BLaER1 treated with 17β-estradiol and CSF1 and Interleukin-3, amounts not matched to agents 10 nM and 100 nM (cell line): ENCODE measurements around the gene ANO8.
A peak's percentile ranks its signal among the peaks of the same experiment; 100 is the strongest.

ENCODE experiments used
- H3K27ac ChIP-seq, 11 experiments: shearing (Covaris generic); formaldehyde crosslinking; 2 replicates each; pipeline ENCODE4 v1.8.1; 2022
- H3K27me3 ChIP-seq, 11 experiments: shearing (Covaris generic); formaldehyde crosslinking; 2 replicates each; pipeline ENCODE4 v1.8.1; 2022
- H3K36me3 ChIP-seq, 11 experiments: shearing (Covaris generic); formaldehyde crosslinking; 2 replicates each; pipeline ENCODE4 v1.8.1; 2022
- H3K4me1 ChIP-seq, 10 experiments: shearing (Covaris generic); formaldehyde crosslinking; 2 replicates each; pipeline ENCODE4 v1.8.1; 2022
- H3K4me2 ChIP-seq, 11 experiments: shearing (Covaris generic); formaldehyde crosslinking; 2 replicates each; pipeline ENCODE4 v1.8.1; 2022
- H3K4me3 ChIP-seq, 10 experiments: shearing (Covaris generic); formaldehyde crosslinking; 2 replicates each; pipeline ENCODE4 v1.8.1; 2022
- H3K9ac ChIP-seq, 11 experiments: shearing (Covaris generic); formaldehyde crosslinking; 2 replicates each; pipeline ENCODE4 v1.8.1; 2022
- H3K9me3 ChIP-seq, 11 experiments: shearing (Covaris generic); formaldehyde crosslinking; replicated peaks in 1 of 11; 2 replicates each; pipeline ENCODE4 v1.8.1; 2022
- H4K20me1 ChIP-seq, 11 experiments: shearing (Covaris generic); formaldehyde crosslinking; 2 replicates each; pipeline ENCODE4 v1.8.1; 2022
- Cebpa-rat ChIP-seq, 11 experiments: shearing (Covaris generic); IDR thresholded peaks; 2 replicates each; pipeline ENCODE4 v1.8.1; 2022

Gene ANO8, protein sequence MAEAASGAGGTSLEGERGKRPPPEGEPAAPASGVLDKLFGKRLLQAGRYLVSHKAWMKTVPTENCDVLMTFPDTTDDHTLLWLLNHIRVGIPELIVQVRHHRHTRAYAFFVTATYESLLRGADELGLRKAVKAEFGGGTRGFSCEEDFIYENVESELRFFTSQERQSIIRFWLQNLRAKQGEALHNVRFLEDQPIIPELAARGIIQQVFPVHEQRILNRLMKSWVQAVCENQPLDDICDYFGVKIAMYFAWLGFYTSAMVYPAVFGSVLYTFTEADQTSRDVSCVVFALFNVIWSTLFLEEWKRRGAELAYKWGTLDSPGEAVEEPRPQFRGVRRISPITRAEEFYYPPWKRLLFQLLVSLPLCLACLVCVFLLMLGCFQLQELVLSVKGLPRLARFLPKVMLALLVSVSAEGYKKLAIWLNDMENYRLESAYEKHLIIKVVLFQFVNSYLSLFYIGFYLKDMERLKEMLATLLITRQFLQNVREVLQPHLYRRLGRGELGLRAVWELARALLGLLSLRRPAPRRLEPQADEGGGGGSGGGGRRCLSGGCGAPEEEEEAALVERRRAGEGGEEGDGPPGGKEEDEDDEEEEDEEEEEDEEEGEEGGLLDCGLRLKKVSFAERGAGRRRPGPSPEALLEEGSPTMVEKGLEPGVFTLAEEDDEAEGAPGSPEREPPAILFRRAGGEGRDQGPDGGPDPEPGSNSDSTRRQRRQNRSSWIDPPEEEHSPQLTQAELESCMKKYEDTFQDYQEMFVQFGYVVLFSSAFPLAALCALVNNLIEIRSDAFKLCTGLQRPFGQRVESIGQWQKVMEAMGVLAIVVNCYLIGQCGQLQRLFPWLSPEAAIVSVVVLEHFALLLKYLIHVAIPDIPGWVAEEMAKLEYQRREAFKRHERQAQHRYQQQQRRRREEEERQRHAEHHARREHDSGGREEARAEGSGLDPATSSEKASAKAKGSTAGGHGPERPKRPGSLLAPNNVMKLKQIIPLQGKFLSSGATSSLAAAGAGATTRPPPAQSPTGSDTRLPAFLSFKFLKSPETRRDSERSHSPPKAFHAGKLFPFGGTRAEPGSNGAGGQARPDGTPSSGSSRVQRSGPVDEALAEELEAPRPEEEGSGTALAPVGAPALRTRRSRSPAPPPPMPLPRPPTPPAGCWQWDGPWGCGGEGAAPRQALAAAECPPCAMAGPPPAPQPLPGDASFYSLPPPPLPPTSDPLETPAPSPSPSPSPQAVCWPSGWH

DNA sequence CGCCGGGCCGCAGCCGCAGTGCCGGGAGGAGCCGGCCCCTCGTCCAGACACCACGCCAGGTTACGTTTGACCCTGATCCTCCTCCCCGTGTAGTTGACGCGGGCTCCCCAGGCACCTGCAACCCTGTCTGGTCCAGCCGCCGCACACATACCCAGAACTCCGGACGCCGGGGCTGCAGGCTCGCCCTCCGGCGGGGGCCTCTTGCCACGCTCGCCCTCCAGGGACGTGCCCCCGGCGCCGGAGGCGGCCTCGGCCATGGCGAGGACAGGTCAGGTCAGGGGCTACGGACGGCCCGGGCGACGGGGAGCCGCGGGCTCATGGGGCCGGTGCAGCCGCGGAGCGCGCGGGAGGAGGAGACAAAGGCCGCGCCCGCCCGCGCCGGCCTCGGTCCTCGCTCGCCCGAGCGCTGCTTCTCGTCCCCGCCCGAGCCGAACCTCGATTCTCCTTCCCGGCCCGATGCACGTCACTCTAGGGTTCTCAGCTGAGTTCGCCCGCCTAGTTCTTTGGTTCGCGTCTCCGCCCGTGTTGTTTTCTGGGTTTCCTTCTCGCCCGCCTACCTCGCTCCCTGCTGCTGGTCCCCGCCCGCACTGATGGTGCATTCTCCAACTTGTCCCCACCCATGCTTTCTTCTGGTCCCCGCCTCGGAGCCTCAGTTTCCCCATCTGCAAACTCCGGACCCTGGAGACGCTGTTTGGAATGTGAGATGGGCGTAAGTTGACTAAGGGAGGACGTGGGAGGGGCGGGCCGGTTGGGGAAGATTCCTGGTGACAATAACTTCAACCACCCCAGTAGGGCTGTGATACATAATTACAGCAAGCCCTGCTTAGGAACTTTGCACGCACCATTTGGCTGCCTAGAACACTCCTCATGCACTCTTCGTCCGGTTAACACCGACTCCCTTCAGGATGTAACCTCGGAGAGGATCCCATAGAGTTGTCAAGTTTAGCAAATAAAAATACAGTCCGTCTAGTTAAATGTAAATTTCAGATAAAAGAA, at the start of gene ANO8:
Gene ANO8, minus strand, starts transcription at position 442 of the 996 bp plus-strand sequence. Its CDS starts 185 bp downstream, at position 257.
- H4K20me1 ChIP-seq = peaks cover 0 to 16% (median 4%) of the 10 kb centered on the region in 11 experiments; a peak in 9 of 22 replicates
- peak within 1 kb of the TSS; percentile 75 to 92 (median 82) for H3K4me3 ChIP-seq
- peak within 1 kb of the TSS; percentile 89 to 100 (median 98) for H3K4me2 ChIP-seq
- H3K27me3 ChIP-seq = peaks cover 6 to 17% (median 9%) of the 10 kb centered on the region in 11 experiments; a peak in 20 of 22 replicates
- H3K4me1 ChIP-seq = peaks cover 45 to 62% (median 57%) of the 10 kb centered on the region in 10 experiments
- no peak for TF ChIP-seq Cebpa-rat (IDR thresholded peaks at IDR 0.05)
- H3K9ac ChIP-seq = peak within 1 kb of the TSS; percentile 82 to 89 (median 86)
- H3K36me3 ChIP-seq = peaks cover 7 to 36% (median 15%) of the 10 kb centered on the region in 11 experiments; a peak in 18 of 22 replicates
- H3K27ac ChIP-seq = peak within 1 kb of the TSS; percentile 38 to 87 (median 83); a peak in 21 of 22 replicates
- H3K9me3 ChIP-seq = peaks cover 0 to 9% (median 6%) of the 10 kb centered on the region in 11 experiments; a peak in 13 of 22 replicates

DNA sequence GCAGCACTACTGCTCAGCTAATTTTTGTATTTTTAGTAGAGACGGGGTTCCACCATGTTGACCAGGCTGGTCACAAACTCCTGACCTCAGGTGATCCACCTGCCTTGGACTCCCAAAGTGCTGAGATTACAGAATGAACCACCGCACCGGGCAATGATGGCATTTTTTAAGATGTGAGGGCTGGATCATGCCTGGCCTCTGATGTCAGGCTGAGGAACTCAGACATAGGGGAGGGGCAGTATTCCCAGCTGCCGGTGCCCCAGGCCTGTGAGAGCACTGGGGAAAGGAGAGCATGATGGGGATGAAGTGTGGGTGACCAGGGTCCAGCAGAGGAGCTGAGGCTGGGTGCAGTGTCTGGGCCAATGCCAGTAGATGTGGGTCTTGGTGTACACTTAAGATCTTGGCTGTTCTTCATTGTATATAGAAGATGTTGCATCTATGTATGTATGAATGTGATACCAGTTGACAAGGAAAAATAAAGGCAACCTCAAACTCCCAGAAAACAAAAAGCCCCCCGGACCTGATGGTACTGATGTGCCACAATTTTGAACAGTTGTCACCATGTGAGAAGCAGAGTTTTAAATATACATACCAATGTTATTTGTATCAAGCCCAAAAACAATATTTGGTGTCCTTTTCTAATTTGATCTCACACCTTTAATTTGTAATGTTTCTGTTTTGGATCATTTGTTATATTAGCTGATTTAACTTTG, 45.9 kb upstream of the ANO8 start:
- Histone ChIP-seq H3K4me2 (peak overlapping the region in 2 of 11 experiments; percentile 3 to 93; a peak in 3 of 22 replicates), H3K4me1 (peaks cover 48 to 94% (median 75%) of the 10 kb centered on the region in 10 experiments), H3K36me3 (no peaks in the 10 kb centered on the region), H4K20me1 (no peaks in the 10 kb centered on the region), H3K27me3 (no peaks in the 10 kb centered on the region), H3K4me3 (no peak overlapping the region), H3K9me3 (peaks cover 0 to 8% (median 4%) of the 10 kb centered on the region in 11 experiments; a peak in 3 of 22 replicates), H3K9ac (no peak overlapping the region), H3K27ac (peak overlapping the region in 4 of 11 experiments; percentile 67 to 81 (median 80); a peak in 4 of 22 replicates)
- TF ChIP-seq Cebpa-rat (IDR thresholded peaks at IDR 0.05) = no peak

DNA sequence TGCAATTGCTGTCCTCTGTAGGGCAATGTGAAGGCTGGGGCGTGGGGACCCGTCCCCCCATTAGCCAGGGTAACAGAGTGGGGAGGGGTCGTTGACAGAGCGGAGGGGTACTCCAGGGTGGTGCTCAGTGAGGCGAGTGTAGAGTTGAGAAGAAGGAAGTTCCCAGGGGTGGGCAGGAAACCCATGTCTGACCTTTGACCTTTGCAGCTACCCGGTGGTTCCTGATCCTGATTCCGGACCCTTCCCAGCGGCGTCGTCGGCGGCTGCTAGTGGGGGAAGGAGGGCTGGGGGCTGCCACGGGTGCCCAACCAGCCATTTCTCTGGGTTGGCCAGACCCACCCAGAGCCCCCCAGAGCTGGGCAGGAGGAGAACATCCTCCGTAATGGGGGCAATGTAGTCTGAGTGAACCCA, 44.6 kb upstream of the ANO8 start:
- H3K4me3 ChIP-seq = peak overlapping the region in 2 of 10 experiments; percentile 4 to 6; a peak in 1 of 20 replicates
- peaks cover 58 to 94% (median 85%) of the 10 kb centered on the region in 10 experiments for H3K4me1 ChIP-seq
- no peaks in the 10 kb centered on the region for H3K36me3 ChIP-seq

DNA sequence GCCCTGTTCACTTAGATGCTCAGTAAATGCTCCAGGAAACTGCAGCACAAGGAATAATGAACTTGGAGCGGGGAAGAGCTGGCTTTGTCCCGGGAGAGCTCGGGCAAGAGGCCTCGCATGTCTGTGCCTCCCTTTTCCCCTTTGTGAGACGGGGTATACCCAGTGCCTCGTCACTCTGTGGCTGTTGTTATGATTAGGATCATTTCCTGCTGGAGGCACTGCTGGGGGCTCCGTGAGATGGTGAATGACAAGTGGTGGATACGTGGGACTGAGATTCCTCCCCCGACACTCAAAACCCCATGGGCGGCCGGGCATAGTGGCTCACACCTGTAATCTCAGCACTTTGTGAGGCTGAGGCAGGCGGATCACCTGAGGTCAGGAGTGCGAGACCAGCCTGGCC, 43.6 kb upstream of the ANO8 start:
- peak overlapping the region in 9 of 11 experiments; percentile 57 to 81 (median 76); a peak in 18 of 22 replicates for H3K27ac ChIP-seq
- no peaks in the 10 kb centered on the region for H4K20me1 ChIP-seq
- no peak for TF ChIP-seq Cebpa-rat (IDR thresholded peaks at IDR 0.05)
- H3K27me3 ChIP-seq = no peaks in the 10 kb centered on the region
- no peaks in the 10 kb centered on the region for H3K36me3 ChIP-seq
- peaks cover 0 to 8% (median 4%) of the 10 kb centered on the region in 11 experiments; a peak in 3 of 22 replicates for H3K9me3 ChIP-seq
- peaks cover 66 to 94% (median 87%) of the 10 kb centered on the region in 10 experiments for H3K4me1 ChIP-seq
- H3K9ac ChIP-seq = peak overlapping the region in 5 of 11 experiments; percentile 35 to 63 (median 53); a peak in 7 of 22 replicates
- no peak overlapping the region for H3K4me3 ChIP-seq
- peak overlapping the region; percentile 65 to 95 (median 86) for H3K4me2 ChIP-seq

More for the DNA sequence above, 44.6 kb upstream of the ANO8 start:
- H3K9ac ChIP-seq = peak overlapping the region in 9 of 11 experiments; percentile 16 to 63 (median 51); a peak in 13 of 22 replicates
- H3K27me3 ChIP-seq = no peaks in the 10 kb centered on the region
- no peak for TF ChIP-seq Cebpa-rat (IDR thresholded peaks at IDR 0.05)
- H3K4me2 ChIP-seq = peak overlapping the region; percentile 65 to 95 (median 86)
- peak overlapping the region in 10 of 11 experiments; percentile 57 to 81 (median 74); a peak in 20 of 22 replicates for H3K27ac ChIP-seq
- no peaks in the 10 kb centered on the region for H4K20me1 ChIP-seq
- peaks cover 0 to 8% (median 4%) of the 10 kb centered on the region in 11 experiments; a peak in 3 of 22 replicates for H3K9me3 ChIP-seq

DNA sequence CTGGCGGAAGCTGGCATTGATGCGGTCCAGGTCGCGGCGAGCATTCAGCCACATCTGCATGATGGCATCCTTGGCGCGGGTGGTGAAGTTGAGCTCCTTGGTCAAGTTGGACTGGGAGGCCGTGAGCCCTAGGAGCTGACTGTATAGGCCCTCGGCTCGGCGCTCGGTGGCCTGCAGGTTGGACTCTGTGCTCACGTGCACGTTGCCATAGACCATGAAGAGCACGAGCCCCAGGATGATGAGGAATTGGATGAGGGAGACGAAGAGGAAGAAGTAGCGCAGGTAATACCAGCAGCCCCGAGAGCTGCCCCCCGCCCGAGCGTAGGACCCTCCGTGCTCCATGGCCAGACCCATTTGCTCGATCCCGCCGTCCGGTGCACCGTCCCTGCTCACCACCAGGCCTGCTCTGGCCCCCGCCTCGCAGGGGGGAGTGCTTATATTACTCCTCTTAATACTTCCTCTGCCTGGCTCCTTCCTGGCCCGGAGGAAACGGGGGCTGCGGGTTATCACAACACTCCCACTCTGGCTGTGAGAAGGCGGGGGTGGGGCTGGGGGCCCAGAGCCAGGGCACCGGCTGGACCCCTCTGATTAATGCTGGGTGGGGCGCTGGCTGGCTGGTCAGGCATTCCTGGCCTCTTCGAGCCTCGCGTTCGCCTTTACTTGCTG, 42.4 kb upstream of the ANO8 start, which contains the start of gene PLVAP:
Gene PLVAP, minus strand, starts transcription at position 408 of the 666 bp plus-strand sequence. Its CDS starts 54 bp downstream, at position 354.
- Histone ChIP-seq H3K4me3 (peak within 1 kb of the TSS in 4 of 10 experiments; percentile 25 to 48 (median 42); a peak in 7 of 20 replicates), H3K36me3 (no peaks in the 10 kb centered on the region), H3K27me3 (no peaks in the 10 kb centered on the region), H4K20me1 (no peaks in the 10 kb centered on the region), H3K9me3 (peaks cover 0 to 8% (median 4%) of the 10 kb centered on the region in 11 experiments; a peak in 3 of 22 replicates), H3K4me1 (peaks cover 62 to 94% (median 86%) of the 10 kb centered on the region in 10 experiments), H3K4me2 (peak within 1 kb of the TSS; percentile 65 to 95 (median 86)), H3K27ac (peak within 1 kb of the TSS in 10 of 11 experiments; percentile 44 to 81 (median 74); a peak in 19 of 22 replicates), H3K9ac (peak within 1 kb of the TSS in 10 of 11 experiments; percentile 37 to 63 (median 53); a peak in 15 of 22 replicates)
- no peak for TF ChIP-seq Cebpa-rat (IDR thresholded peaks at IDR 0.05)

DNA sequence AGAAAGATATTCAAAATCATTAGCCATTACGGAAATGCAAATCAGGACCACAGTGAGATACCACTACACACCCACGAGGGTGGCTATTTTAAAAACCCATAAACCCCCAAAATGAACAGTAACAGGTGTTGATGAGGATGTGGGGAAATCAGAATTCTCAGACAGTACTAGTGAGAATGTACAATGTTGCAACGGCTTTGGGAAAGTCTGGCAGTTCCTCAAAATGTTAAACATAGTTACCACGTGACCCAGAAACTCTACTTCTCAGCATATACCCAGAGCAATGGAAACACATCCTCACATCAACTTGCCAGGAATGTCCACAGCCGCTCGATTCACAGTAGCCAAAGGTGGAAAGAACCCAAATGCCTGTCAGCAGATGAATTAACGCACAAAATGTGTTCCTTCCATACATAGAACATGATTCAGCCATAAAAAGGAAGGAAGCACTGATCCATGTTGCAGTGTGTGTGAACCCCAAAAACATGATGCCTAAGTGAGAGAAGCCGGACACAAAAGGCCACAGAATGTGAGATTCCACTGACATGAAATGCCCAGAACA, 35.5 kb upstream of the ANO8 start:
- peak overlapping the region; percentile 74 to 87 (median 82) for H3K9ac ChIP-seq
- no peaks in the 10 kb centered on the region for H3K27me3 ChIP-seq
- peaks cover 0 to 2% (median 0%) of the 10 kb centered on the region in 11 experiments; a peak in 4 of 22 replicates for H3K9me3 ChIP-seq
- no peaks in the 10 kb centered on the region for H4K20me1 ChIP-seq
- H3K4me1 ChIP-seq = peaks cover 59 to 93% (median 84%) of the 10 kb centered on the region in 10 experiments
- peak overlapping the region; percentile 65 to 90 (median 81) for H3K4me2 ChIP-seq
- H3K27ac ChIP-seq = peak overlapping the region; percentile 83 to 99 (median 94)
- peak in 10 of 11 experiments; percentile 64 to 98 (median 86); a peak in 18 of 22 replicates for TF ChIP-seq Cebpa-rat (IDR thresholded peaks at IDR 0.05)
- peak overlapping the region in 7 of 10 experiments; percentile 8 to 44 (median 21); a peak in 8 of 20 replicates for H3K4me3 ChIP-seq
- H3K36me3 ChIP-seq = peaks cover 0 to 11% (median 0%) of the 10 kb centered on the region in 11 experiments; a peak in 7 of 22 replicates
